GM18907 (cell line): ENCODE data around the gene EFCAB12.
"Not testable (repeated sequence)": the region's sequence is repeated elsewhere in the genome, so short reads cannot be mapped to it uniquely, and the experiment has no call there.

Experiments
- ATAC-seq: cut with Tn5 transposase; IDR thresholded peaks from one replicate; pipeline ENCODE4 v1.9.1; 2021; ENCODE audit warnings: mild to moderate bottlenecking, moderate library complexity; ENCODE audit not compliant: unreplicated experiment

Gene EFCAB12

DNA sequence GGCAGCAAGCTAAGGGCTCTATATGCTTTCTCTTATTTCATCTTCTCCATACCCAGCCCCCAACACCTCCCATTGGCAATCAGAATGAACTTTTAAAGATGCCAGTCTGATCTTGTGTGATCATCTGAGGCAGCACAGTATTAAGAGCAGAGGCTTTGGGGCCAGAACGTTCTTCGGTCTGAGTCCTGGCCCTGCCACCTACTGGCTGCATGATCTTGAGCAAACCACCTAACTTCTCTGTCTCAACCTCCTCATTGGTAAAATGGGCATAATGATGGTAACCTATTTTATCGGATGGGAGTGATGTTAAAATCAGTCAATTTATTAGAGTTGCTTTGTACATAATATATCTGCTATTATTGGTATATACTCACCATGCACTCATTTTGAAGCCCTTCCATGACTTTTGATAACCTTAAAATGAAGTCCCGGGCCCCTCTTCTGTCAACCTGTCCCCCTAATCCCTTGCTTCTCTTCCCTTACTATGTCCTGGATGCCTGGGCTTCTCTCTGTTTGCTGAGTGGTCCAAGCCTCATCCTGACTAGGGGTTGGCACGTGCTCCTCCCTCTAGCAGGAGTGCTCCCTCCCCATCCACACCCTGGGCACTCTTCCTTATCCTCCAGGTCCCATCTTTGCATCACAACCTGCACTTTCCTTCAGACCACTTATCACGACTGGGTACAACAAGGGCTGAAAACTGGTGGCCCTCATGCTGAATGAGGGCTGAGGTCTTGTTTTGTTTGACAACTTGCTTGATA lies 6.3 kb downstream of the EFCAB12 start:
- no peak for ATAC-seq

DNA sequence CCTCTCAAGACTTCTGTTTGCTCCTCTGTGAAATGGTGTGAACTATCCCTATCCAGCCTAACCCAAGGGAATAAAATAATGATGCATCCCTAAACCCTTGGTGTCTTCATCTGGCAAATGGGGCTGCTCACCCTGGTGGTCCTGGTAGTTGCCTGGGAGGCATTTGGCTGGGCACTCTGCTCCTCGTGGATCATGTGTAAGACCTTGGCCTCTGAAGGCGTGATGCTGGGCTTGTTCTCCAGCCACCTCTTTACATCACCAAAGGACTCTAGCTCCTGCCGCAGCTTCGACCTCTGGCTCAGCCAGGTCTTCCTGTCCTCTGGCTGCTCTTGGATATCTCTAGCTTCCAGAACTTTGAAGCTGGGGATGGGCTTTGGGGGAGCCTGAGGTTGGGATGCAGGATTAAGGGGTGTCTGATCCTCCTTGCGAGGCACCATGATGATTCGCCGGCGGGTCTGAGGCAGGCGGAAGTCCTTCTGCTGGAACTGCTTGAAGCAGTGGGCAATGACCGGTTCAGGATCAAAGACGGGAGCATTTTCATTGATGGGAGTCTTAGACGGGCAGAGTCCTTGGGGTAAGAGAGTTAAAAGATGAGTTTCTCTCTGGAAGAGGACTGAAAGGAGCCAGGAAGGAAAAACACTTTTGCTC lies 7.1 kb downstream of the EFCAB12 start:
- no peak for ATAC-seq

DNA sequence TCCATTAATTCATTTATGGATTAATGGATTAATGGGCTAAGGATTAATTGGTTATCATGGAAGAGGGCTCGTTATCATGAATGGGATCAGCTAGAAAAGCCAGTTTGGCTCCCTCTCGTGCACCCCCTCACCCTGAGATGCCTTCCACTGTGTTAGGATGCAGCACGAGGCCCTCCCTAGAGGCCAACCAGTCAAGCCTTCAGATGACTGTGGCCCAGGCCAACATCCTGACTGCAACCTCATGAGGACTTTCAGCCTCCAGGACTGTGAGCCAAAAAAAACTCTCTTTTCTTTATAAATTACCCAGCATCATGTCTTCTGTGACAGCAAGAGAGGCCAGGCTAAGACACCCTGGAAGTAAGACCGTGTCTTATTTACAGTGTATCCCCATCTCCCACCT lies 9.0 kb downstream of the EFCAB12 start:
- no peak for ATAC-seq

DNA sequence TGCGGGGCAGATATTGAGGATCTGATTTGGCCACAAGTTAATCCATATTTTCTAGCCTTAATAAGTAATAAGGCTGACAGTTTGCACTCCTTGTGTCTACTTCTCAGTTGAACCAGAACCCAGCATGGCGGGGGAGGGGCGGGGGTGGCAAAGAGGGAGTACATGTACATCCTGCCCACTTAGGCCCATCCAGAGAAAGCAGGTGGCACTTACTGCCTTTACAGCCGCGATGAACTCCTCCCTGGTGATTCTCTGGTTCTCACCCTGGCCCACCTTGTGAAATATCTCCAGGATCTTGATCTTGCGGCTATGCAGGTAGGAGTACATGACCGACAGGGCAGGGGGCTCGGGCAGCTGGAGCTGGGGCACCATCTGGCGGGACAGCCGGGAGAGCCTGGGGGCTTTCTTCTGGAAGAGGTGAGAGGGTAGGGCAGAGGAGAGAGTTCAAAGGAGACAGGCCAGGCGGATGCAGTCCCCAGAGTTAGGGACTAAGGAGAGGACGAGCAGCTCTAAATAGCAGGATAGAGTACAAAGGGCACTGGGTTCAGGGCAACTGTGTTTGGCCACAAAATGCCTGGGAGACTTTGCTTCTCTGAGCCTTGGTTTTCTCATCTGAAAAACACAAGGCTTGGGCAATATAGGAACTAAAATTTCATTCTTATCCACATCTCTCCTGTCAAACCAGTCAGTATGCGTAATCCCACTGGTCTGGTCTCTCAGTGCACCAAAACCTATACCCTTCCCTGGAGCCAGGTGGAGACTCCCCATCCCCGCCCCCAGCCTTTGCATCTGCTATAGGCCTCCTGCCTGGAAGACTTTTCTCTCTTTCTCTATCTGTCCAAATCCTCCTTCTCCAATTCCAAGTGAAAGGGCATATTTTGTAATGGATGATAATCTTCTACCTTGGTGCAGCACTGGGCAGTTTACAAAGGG lies 10.1 kb downstream of the EFCAB12 start:
- ATAC-seq: no peak

DNA sequence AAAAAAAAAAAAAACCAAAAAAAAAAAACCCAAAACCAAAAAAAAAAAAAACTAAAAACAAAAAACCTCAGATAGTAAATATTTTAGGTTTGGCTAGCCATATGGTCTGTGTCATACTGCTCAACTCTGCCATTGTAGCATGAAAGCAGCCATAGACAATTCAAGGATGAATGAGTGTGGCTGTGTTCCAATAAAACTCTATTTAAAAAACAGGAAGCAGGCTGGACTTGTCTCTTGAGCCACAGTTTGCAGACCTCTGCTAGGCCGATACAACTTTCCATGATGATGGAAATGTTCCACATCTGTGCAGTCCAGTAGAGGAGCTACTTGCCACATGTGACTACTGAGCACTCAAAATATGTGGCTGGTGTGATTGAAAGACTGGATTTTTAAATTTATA lies 11.1 kb downstream of the EFCAB12 start:
- no peak for ATAC-seq

DNA sequence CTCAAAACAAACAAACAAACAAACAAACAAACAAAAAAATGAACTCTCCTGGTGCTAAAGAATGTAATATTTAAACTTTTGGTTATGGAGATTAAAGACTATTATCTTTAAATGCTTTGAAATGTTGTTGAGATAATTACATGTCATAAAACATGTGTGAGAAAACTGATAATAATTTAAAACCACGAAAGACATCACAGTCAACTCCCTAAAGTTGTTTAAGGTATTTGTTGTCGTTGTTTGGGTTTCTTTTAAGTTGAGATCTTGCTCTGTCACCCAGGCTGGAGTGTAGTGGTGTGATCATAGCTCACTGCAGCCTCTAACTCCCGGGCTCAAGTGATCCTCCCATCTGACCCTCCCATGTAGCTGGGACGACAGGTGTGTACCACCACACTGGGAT lies 12.0 kb downstream of the EFCAB12 start:
- ATAC-seq: no peak

DNA sequence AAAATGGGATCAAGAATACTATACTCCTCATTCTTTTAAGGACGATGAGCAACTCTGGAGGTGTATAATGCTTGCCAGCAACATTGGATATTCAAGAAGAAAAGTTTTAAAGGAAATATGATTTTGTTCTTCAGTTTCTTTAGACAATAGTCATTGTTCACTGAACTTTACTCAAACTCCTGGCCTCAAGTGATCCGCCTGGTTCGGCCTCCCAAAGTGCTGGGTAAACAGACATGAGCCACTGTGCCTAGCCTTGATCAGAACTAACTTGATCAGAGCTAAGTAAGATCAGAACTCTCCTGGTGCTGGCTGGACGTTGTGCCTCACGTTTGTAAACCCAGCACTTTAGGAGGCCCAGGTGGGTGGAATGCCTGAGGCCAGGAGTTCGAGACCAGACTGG lies 12.6 kb downstream of the EFCAB12 start:
- no peak for ATAC-seq

DNA sequence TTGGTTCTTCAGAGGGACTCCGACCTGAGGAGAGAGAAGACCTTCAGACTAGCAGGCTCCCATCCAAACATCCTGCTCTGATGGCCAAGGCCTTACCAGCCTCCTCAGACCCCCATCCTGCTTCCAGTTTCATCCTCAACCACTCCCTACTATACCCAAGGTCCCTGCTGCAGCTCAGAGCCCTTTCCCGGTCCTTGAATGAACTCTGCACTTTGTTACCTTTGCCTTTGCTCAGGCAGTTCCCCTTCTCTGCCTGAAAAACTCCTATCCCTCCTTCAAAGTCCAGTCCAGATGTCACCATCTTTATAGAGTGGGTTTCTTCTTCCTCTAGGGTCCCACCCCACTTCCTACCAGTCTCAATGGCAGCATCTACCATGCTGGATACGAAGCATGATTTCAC lies 13.1 kb downstream of the EFCAB12 start:
- no peak for ATAC-seq

DNA sequence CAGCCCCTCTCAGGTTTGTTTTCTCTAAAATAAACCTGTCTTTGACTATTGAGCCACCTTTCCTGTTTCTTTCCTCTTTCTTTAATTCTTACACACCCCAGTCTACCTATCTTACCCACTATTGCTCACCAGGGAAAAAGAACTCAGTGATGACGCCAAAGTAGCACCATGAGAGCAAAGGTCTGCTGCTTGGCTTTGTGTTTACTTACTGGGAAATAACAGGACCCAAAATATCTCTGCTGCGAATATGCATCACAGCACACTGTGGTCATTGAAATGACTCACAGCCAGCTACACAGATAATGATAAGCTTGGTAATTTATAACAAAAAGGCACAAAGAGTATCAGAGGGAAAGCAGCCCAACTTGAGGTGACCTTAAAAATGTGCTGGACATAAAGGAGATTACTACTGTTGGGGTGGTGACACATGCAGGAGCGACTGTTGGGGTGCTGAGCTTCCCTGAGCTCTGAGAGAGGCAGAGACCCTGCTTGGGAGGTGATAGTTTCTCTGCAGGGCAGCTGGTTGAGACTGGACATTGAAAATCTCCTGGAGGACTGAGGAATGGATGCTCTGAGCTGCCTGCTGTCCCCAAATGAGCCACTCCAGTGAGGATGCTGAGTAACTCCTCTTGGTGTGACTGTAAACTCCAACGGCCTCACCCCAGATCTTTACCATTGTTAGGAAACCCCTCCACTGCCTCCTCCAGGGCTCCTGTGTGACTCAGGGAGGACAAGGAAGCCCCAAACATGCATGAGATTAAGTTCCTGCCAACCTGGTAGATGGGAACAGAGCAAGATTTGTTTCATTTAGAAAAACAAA lies 14.5 kb downstream of the EFCAB12 start:
- ATAC-seq: peak; percentile 82

DNA sequence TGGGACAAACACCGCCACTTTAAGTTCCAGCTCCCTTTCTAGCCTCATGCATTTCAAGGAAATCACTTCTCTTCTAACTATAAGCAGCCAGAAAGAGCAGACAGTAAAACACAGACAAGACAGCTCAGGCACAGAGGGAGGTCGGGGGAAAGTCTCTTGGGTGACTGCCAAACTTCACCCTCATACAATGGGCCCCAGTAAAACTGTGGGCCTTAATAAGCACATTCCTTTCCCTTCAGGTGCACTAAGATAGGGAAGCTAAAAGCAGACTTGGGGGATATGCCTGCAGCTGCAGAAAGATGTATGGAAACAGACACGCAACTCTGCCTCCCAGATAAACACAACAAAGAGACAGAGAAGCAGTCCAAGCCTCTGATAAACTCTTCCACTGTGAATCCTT lies 15.2 kb downstream of the EFCAB12 start:
- not testable (repeated sequence) for ATAC-seq

DNA sequence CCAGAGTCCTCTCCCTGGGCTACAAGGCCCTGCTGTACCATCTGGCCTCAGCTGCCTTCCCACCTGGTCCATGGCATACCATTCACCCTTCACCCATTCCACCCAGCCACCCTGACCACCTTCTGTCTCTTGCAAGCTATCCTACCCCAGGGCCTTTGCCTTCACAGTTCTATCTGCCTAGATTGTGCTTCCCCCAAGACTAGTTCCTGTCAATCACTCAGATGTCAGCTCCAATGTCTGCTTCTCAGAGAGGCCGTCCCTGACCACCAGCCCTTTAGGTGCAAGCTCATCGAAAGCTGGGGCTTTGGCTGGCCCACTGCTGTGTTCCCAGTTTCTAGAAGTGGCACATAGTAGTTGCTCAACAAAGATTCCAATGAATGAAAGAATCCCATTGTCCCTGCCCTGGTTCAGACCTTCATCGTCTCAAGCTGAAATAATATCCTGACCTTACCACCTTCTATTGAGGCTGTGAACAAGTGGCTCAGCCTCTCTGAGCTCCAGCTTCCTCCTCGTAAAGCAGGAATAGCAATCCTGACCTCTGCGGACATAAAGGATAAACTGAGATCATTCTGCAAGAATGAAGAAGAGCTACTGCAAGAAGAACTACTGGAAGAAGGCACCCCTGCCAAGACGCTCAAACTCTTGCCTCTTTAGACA lies 15.8 kb downstream of the EFCAB12 start:
- ATAC-seq: no peak

DNA sequence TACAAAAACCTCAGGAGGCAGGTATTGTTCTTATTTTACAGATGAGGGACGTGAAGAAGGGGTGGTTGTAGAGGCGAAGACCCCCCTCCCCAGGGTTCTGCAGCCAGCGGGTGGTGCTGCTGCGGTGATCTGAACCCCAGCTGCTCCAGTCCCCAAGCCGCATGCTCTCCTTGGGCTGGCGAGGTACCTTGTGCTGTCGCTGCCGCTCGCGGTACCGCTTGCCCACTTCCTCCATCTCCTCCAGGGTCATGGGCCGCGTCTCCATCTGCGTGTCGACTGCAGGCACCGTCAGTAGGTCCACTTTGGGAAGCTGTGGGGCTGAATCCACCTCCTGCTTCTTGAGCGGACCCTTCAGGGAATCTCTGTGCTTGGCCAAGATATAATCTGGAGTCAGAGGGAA lies 17.5 kb downstream of the EFCAB12 start:
- no peak for ATAC-seq

DNA sequence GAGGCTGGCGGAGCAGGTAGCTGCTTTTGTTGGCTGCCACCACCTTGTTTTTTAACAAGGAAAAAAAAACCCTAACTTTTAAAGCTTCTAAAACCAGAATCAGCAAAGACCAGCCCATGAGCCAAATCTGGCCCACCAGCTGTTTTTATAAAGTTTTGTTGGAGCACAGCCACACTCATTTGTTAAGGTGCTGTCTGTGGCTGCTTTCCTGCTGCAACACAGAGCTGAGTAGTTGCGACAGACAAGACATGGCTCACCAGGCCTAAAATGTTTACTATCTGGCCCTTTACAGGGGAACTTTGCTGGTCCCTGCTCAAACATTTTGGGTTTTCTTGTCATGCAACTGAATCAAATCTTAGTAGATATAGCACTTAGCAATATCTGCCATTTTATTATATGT lies 18.9 kb downstream of the EFCAB12 start:
- ATAC-seq: no peak

DNA sequence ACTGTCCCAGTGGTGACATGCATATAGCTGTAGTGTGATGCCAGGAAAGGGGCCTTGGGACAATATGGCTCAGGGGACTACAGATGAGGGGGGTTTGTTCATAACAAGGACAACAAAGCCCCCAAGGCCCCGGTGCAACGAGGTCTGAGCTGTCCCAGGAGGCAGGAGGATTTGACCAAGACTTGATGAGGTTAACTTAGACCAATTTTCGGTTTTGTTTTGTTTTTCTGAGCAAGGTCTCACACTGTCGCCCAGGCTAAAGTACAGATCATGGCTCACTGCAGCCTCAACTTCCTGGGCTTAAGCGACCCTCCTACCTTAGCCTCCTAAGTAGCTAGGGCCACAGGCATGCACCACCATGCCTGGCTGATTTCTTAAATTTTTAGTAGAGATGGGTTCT lies 23.8 kb downstream of the EFCAB12 start:
- ATAC-seq: no peak

DNA sequence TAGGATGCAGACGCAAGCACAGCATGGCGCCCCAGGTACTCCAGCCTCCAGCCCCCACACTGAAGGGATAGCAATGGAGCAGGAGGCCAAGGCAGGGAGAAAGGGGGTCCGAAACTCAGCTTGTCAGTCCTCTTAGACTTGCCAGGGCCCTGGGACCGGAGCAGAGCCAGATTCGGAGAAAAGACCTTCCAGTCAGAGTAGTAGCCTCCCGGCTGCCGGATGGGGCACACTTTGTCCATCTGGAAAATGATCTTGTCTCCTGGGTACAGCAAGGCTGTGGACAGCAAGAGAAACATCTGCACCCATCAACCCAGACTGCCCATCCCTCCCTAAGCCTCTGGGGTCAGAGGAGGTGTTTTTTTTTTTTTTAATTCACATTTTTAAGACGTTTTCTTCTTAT lies 24.3 kb downstream of the EFCAB12 start:
- ATAC-seq: no peak

DNA sequence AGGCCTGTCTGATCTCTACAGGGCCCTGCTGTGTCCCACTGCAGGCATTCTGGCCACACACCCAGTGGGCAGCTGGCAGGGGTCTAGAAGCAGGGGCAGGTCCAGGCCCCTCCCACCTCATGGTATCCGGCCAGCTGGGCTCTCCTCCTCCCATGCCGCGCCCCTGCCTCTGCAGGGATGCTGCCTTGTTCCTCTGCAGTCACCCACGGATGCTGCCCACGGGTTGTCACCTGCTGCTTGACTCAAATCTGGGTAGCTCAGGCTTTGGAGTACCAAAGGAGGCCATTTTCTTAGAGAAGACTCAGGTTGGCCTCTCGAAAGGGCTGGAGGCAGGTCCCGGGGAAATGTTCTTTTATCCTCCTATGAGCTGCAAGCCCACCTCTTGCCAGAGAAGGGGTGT lies 25.0 kb downstream of the EFCAB12 start:
- no peak for ATAC-seq

DNA sequence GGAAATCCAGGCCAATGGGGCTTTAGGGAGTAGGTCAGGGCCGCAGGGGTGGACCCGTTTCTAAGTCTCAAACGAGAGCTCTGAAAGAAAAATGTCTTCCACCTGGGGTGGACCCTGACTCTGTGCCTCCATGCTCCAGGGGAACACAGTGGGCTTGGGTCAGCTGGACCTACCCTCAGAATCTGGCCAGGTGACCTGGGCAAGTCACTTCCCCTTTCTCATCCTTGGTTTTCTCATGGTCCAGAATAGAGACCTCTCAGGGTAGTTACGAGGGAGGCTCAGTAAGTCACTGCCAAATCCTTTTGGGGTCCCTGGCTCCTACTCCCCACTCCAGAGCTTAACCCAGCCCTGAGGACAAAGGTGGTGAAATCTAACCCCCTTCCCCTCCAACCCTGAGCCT lies 25.8 kb downstream of the EFCAB12 start:
- ATAC-seq: no peak

DNA sequence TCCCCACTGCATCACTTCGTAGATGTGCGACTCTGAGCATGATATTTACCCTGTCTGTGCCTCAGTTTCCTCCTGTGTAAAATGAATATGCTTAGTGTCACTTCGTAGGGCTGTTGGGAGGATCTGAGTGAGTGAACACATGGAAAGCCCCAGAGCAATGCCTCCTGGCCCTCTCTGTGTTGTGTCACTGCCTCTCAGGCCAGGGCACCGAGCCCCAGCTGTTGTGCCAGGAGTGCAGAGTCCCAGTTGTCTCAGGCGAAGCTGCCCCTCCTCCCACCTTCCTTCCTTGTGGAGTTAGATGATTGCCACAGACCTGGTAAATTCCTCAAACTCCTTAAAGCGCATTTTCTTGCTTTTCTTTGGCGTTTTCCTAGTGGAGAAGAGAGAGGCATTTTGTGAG lies 26.2 kb downstream of the EFCAB12 start:
- no peak for ATAC-seq

DNA sequence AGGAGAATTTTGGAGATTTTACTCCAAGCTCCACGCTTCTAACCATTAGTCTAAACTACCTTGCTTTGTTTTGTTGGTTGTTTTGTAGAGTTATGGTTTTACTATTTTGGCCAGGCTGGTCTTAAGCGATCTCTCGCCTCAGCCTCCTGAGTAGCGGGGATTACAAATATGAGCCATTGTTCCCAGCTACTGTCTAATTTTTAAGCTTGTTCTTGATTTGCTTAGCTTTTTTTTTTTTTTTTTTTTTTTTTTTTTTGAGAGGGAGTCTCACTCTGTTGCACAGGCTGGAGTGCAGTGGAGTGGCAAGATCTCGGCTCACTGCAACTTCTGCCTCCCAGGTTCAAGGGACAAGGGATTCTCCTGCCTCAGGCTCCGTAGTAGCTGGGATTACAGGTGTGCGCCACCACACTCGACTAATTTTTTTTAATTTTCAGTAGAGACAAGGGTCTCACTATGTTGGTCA lies 28.5 kb downstream of the EFCAB12 start:
- ATAC-seq: peak; percentile 11
